HepG2 (cell line): ENCODE data around the gene MYRIP. TPM values are rescaled to one million over a fixed set of nuclear protein-coding genes. Genes with fewer than 3 reads are reported as not detected.

ENCODE experiments used
- ATAC-seq: fragments of 200-7000 bp; cut with Tn5 transposase; 3 replicates; pipeline ENCODE4 v1.9.1; 2020; ENCODE audit warnings: mild to moderate bottlenecking, moderate library complexity
- BruUV-seq: library from RNA; stranded (reverse); fragments of 400-500 nt; replicated peaks from 2 replicates; lab custom pipeline; 2021; lab: Mats Ljungman, UMichigan
- CTCF ChIA-PET: fragments of 300-600 bp; formaldehyde crosslinking; extraction: SDS; loops from one replicate; lab custom pipeline; 2021; ENCODE audit warnings: low total read pairs, inconsistent platforms, low intra/inter-chr PET ratio; lab: Yijun Ruan, JAX
- POLR2A ChIA-PET: fragments of 350-600 bp; sonication (Branson Sonifier 250); formaldehyde crosslinking; loops from one replicate; lab custom pipeline; 2020; ENCODE audit warnings: antibody characterized with exemption, inconsistent platforms; lab: Yijun Ruan, JAX
- DNase-seq: peaks from one replicate; pipeline ENCODE4 v3.0.0-alpha.2; 2015; ENCODE audit warnings: low spot score
- FAIRE-seq: peaks from 3 replicates; lab custom pipeline; 2011; peaks lifted over from hg19 to GRCh38; lab: Jason Lieb, UNC
- H2AFZ ChIP-seq: one replicate; pipeline ENCODE4 v1.6.1; 2011; ENCODE audit warnings: low read length, inconsistent platforms
- H3K27ac ChIP-seq: fragments of 300-600 bp; 3 replicates; pipeline ENCODE4 v1.8.0; 2011; ENCODE audit warnings: mixed run types, mild to moderate bottlenecking, mixed read lengths, low read length, inconsistent platforms; ENCODE audit not compliant: insufficient read depth; ENCODE audit errors: extremely low read length
- H3K27me3 ChIP-seq, 2 experiments: fragments of 200-600 bp in 1 of 2; 2 replicates in 1 of 2; 3 replicates in 1 of 2; pipeline versions ENCODE4 v1.6.0 to v1.8.0; 2011; ENCODE audit warnings: low read length in 2 of 2, mild to moderate bottlenecking in 2 of 2, moderate library complexity in 2 of 2, inconsistent platforms in 1 of 2; ENCODE audit not compliant: insufficient read depth in 2 of 2, control insufficient read depth in 1 of 2
- H3K36me3 ChIP-seq, 2 experiments: fragments of 200-600 bp in 1 of 2; replicated peaks in 1 of 2; 2 replicates in 1 of 2; 3 replicates in 1 of 2; pipeline versions ENCODE4 v1.5.1 to v1.8.0; 2011; ENCODE audit warnings: low read length in 2 of 2, inconsistent platforms in 1 of 2; ENCODE audit not compliant: insufficient read depth in 2 of 2, control insufficient read depth in 1 of 2
- H3K4me1 ChIP-seq: 2 replicates; pipeline ENCODE4 v1.5.1; 2012; ENCODE audit warnings: low read length, inconsistent platforms; ENCODE audit not compliant: insufficient read depth
- H3K4me2 ChIP-seq: 2 replicates; pipeline ENCODE4 v1.6.0; 2011; ENCODE audit warnings: low read depth, low read length, inconsistent platforms
- H3K4me3 ChIP-seq, 3 experiments: fragments of 200-600 bp in 1 of 3; sonication (generic), shearing (Covaris generic) in 1 of 3; replicated peaks in 1 of 3; 2 replicates each; pipeline ENCODE4 v1.5.1; 2011 to 2016; ENCODE audit warnings: low read length in 3 of 3, inconsistent platforms in 2 of 3, low read depth in 2 of 3, mild to moderate bottlenecking in 2 of 3, control low read depth in 1 of 3, mixed read lengths in 1 of 3; ENCODE audit not compliant: insufficient read depth in 1 of 3
- H3K79me2 ChIP-seq: one replicate; pipeline ENCODE4 v1.6.1; 2011; ENCODE audit warnings: low read length, inconsistent platforms; ENCODE audit not compliant: insufficient read depth
- H3K9ac ChIP-seq: 2 replicates; pipeline ENCODE4 v1.6.0; 2011; ENCODE audit warnings: mild to moderate bottlenecking, low read depth, low read length, inconsistent platforms; ENCODE audit not compliant: insufficient read depth
- H3K9me3 ChIP-seq: 2 replicates; pipeline ENCODE4 v1.5.1; 2012; ENCODE audit warnings: mild to moderate bottlenecking, low read length
- H4K20me1 ChIP-seq: 2 replicates; pipeline ENCODE4 v1.6.0; 2011; ENCODE audit warnings: inconsistent platforms, mild to moderate bottlenecking, low read length, moderate library complexity; ENCODE audit not compliant: insufficient read depth
- CCAR2 ChIP-seq: fragments of 200-400 bp; formaldehyde crosslinking; optimal IDR thresholded peaks from 2 replicates; pipeline ENCODE3; 2018; ENCODE audit warnings: low read depth, mild to moderate bottlenecking, low read length, moderate library complexity
- KAT2B ChIP-seq: fragments of 150-350 bp; IDR thresholded peaks from 2 replicates; pipeline ENCODE4 v1.6.1; 2014; ENCODE audit warnings: low read depth, low read length, borderline replicate concordance
- THAP11 ChIP-seq: IDR thresholded peaks from 2 replicates; pipeline ENCODE4 v1.6.1; 2016; ENCODE audit warnings: missing biosample characterization, missing genetic modification reagents
- TP53 ChIP-seq: sonication (generic); formaldehyde crosslinking; conservative IDR thresholded peaks from 2 replicates; pipeline ENCODE4 v1.4.0; 2020; ENCODE audit warnings: missing genetic modification reagents
- ZNF207 ChIP-seq: fragments of 450-650 bp; IDR thresholded peaks from 2 replicates; pipeline ENCODE4 v1.6.1; 2016; ENCODE audit warnings: antibody characterized with exemption, borderline replicate concordance
- ZSCAN31 ChIP-seq: sonication (generic); formaldehyde crosslinking; IDR thresholded peaks from 2 replicates; pipeline ENCODE4 v1.5.0; 2020; ENCODE audit warnings: low read depth, mild to moderate bottlenecking, missing genetic modification reagents
- WGBS: methylation state at CpG from one replicate; pipeline ENCODE4 v1.1.6; 2017; ENCODE audit warnings: low lambda C conversion rate; 5-methylcytosine and 5-hydroxymethylcytosine counted together
- in situ Hi-C: cut with HindIII; loops from 2 replicates; pipeline ENCODE4 v1.10.0; 2017; ENCODE audit warnings: low pct_unique_long_range_greater_than_20kb; ENCODE audit not compliant: extremely low pct_ligation_motif_present
- intact Hi-C: fragments of 100-400 bp; cut with micrococcal nuclease; formaldehyde crosslinking; loops from one replicate; pipeline ENCODE4 v1.10.0; 2022; ENCODE audit not compliant: unreplicated experiment
- polyA plus RNA-seq, 8 experiments: library from polyadenylated mRNA; depleted of rRNA in 3 of 8; stranded (reverse) in 7 of 8; unstranded in 1 of 8; fragments of >200 nt; fragmentation: Illumina TruSeq in 4 of 8; extraction: Trizol in 4 of 8; gene quantifications; 2 replicates each; pipeline versions ENCODE4 v1.2.1 to v1.2.3, GENCODE V29; 2011 to 2016; ENCODE audit warnings: low read depth in 4 of 8, missing spikeins in 1 of 8, mixed read lengths in 1 of 8; ENCODE audit not compliant: insufficient read depth in 1 of 8
- total RNA-seq, 5 experiments: library from RNA; depleted of rRNA; stranded (reverse); fragments of >200 nt; fragmentation: Illumina TruSeq; extraction: Trizol; gene quantifications; 2 replicates each; pipeline ENCODE4 v1.2.3, GENCODE V29; 2016; ENCODE audit warnings: low read depth in 1 of 5
- TF ChIP-seq, protein P1 (sequence below): sonication (generic); formaldehyde crosslinking; IDR thresholded peaks from 2 replicates; pipeline ENCODE4 v1.4.0; 2020; ENCODE audit warnings: mild to moderate bottlenecking, missing genetic modification reagents, borderline replicate concordance
- TF ChIP-seq, protein P2 (sequence below): sonication (generic); formaldehyde crosslinking; IDR thresholded peaks from 2 replicates; pipeline ENCODE4 v1.5.0; 2020; ENCODE audit warnings: missing genetic modification reagents, mild to moderate bottlenecking, borderline replicate concordance
- TF ChIP-seq, protein P3 (sequence below): IDR thresholded peaks from 2 replicates; pipeline ENCODE4 v1.6.1; 2016; ENCODE audit warnings: missing biosample characterization, missing genetic modification reagents, low read depth
- TF ChIP-seq, protein P4 (sequence below): sonication (generic); formaldehyde crosslinking; IDR thresholded peaks from 2 replicates; pipeline ENCODE4 v1.5.1; 2020; ENCODE audit warnings: mild to moderate bottlenecking, missing genetic modification reagents, borderline replicate concordance
- TF ChIP-seq, protein P5 (sequence below): sonication (generic); formaldehyde crosslinking; IDR thresholded peaks from 2 replicates; pipeline ENCODE4 v1.5.0; 2020; ENCODE audit warnings: mild to moderate bottlenecking, missing genetic modification reagents, borderline replicate concordance

The MYRIP gene
- total and polyA plus RNA-seq, 2 of the 13 experiments (the other 11 are each of a cell fraction or from before 2014, with no cell fraction given): 0.64 to 0.84 TPM

DNA sequence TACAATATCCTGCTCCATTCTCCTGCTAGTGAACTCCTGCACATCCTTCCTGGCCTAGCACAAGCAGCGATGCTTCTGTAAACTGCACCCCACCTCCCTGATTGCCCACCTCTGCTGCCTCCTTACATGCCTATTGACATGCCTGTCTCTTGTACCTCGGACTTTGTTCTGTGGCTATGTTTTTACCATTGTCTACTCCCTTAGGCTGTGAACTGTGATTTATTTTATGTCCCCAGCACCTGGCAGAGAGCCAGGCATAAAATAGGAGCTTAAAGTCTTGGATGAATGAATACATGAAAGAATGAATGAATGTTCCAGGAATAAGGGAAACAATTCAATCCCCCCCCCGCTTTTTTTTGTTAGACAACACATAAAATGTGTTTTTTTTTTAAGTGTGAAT, 210.0 kb downstream of the MYRIP start:
- Histone ChIP-seq H3K36me3 (no peaks in the 10 kb centered on the region), H3K27me3 (no peaks in the 10 kb centered on the region), H2AFZ (no peak overlapping the region), H3K4me1 (no peaks in the 10 kb centered on the region), H3K4me3 (no peak overlapping the region), H3K27ac (no peak overlapping the region), H3K4me2 (no peak overlapping the region), H4K20me1 (no peaks in the 10 kb centered on the region), H3K79me2 (no peaks in the 10 kb centered on the region), H3K9ac (no peak overlapping the region), H3K9me3 (no peaks in the 10 kb centered on the region)
- ChIA-PET CTCF (no interaction called here), POLR2A (no interaction called here)
- ATAC-seq (no peak), DNase-seq (no peak), FAIRE-seq (no peak)
- intact Hi-C loops (no loop called here), in situ Hi-C loops (no loop called here)
- no TSS peak for BruUV-seq
- WGBS: 19% methylated on average over 3 of the region's 3 CpGs
- TF ChIP-seq, protein P1, sequence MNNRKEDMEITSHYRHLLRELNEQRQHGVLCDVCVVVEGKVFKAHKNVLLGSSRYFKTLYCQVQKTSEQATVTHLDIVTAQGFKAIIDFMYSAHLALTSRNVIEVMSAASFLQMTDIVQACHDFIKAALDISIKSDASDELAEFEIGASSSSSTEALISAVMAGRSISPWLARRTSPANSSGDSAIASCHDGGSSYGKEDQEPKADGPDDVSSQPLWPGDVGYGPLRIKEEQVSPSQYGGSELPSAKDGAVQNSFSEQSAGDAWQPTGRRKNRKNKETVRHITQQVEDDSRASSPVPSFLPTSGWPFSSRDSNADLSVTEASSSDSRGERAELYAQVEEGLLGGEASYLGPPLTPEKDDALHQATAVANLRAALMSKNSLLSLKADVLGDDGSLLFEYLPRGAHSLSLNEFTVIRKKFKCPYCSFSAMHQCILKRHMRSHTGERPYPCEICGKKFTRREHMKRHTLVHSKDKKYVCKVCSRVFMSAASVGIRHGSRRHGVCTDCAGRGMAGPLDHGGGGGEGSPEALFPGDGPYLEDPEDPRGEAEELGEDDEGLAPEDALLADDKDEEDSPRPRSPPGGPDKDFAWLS (CRISPR knock-in tag): no peak
- TF ChIP-seq, protein P2, sequence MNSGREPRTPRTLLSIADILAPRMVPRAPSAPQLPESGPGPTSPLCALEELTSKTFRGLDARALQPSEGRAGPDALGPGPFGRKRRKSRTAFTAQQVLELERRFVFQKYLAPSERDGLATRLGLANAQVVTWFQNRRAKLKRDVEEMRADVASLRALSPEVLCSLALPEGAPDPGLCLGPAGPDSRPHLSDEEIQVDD (CRISPR knock-in tag): no peak
- TF ChIP-seq TP53 (CRISPR knock-in tag): no peak
- TF ChIP-seq, protein P3, sequence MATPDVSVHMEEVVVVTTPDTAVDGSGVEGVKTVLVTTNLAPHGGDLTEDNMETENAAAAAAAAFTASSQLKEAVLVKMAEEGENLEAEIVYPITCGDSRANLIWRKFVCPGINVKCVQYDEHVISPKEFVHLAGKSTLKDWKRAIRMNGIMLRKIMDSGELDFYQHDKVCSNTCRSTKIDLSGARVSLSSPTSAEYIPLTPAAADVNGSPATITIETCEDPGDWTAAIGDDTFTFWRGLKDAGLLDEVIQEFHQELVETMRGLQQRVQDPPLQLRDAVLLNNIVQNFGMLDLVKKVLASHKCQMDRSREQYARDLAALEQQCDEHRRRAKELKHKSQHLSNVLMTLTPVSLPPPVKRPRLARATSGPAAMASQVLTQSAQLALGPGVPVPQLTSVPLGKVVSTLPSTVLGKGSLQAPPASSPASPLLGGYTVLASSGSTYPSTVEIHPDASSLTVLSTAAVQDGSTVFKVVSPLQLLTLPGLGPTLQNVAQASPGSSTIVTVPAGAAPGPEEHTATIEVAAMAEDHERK (CRISPR knock-in tag): no peak
- TF ChIP-seq ZSCAN31 (CRISPR knock-in tag): no peak
- TF ChIP-seq, protein P4, sequence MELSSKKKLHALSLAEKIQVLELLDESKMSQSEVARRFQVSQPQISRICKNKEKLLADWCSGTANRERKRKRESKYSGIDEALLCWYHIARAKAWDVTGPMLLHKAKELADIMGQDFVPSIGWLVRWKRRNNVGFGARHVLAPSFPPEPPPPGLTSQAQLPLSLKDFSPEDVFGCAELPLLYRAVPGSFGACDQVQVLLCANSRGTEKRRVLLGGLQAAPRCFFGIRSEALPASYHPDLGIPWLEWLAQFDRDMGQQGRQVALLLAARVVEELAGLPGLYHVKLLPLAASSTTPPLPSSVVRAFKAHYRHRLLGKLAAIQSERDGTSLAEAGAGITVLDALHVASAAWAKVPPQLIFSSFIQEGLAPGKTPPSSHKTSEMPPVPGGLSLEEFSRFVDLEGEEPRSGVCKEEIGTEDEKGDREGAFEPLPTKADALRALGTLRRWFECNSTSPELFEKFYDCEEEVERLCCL (CRISPR knock-in tag): no peak
- TF ChIP-seq KAT2B: no peak
- no peak for TF ChIP-seq THAP11 (CRISPR knock-in tag)
- TF ChIP-seq ZNF207: no peak
- no peak for TF ChIP-seq CCAR2
- TF ChIP-seq, protein P5, sequence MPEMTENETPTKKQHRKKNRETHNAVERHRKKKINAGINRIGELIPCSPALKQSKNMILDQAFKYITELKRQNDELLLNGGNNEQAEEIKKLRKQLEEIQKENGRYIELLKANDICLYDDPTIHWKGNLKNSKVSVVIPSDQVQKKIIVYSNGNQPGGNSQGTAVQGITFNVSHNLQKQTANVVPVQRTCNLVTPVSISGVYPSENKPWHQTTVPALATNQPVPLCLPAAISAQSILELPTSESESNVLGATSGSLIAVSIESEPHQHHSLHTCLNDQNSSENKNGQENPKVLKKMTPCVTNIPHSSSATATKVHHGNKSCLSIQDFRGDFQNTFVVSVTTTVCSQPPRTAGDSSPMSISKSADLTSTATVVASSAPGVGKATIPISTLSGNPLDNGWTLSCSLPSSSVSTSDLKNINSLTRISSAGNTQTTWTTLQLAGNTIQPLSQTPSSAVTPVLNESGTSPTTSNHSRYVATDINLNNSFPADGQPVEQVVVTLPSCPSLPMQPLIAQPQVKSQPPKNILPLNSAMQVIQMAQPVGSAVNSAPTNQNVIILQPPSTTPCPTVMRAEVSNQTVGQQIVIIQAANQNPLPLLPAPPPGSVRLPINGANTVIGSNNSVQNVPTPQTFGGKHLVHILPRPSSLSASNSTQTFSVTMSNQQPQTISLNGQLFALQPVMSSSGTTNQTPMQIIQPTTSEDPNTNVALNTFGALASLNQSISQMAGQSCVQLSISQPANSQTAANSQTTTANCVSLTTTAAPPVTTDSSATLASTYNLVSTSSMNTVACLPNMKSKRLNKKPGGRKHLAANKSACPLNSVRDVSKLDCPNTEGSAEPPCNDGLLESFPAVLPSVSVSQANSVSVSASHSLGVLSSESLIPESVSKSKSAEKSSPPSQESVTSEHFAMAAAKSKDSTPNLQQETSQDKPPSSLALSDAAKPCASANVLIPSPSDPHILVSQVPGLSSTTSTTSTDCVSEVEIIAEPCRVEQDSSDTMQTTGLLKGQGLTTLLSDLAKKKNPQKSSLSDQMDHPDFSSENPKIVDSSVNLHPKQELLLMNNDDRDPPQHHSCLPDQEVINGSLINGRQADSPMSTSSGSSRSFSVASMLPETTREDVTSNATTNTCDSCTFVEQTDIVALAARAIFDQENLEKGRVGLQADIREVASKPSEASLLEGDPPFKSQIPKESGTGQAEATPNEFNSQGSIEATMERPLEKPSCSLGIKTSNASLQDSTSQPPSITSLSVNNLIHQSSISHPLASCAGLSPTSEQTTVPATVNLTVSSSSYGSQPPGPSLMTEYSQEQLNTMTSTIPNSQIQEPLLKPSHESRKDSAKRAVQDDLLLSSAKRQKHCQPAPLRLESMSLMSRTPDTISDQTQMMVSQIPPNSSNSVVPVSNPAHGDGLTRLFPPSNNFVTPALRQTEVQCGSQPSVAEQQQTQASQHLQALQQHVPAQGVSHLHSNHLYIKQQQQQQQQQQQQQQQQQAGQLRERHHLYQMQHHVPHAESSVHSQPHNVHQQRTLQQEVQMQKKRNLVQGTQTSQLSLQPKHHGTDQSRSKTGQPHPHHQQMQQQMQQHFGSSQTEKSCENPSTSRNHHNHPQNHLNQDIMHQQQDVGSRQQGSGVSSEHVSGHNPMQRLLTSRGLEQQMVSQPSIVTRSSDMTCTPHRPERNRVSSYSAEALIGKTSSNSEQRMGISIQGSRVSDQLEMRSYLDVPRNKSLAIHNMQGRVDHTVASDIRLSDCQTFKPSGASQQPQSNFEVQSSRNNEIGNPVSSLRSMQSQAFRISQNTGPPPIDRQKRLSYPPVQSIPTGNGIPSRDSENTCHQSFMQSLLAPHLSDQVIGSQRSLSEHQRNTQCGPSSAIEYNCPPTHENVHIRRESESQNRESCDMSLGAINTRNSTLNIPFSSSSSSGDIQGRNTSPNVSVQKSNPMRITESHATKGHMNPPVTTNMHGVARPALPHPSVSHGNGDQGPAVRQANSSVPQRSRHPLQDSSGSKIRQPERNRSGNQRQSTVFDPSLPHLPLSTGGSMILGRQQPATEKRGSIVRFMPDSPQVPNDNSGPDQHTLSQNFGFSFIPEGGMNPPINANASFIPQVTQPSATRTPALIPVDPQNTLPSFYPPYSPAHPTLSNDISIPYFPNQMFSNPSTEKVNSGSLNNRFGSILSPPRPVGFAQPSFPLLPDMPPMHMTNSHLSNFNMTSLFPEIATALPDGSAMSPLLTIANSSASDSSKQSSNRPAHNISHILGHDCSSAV (CRISPR knock-in tag): no peak
